ENCODE measurements around the gene CD82.
"Not testable (repeated sequence)": the region's sequence is repeated elsewhere in the genome, so short reads cannot be mapped to it uniquely, and the experiment has no call there.

The CD82 gene

DNA sequence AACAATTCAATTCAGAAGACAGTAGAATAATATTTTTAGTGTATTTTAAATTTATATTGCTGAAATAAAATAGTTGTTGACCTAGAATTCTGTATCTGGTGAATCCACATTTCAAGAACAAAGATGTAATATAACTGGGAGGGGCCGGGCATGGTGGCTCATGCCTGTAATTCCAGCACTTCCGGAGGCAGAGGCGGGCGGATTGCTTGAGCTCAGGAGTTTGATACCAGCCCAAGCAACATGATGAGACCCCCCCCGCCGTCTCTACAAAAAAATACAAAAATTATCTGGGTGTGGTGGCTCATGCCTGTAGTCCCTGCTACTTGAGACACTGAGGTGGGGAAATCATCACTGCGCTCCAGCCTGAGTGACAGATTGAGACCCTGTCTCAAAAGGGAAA, 72.6 kb downstream of the CD82 start:
- no peaks in the 10 kb centered on the region for H3K79me2 ChIP-seq (ENCODE audit: control insufficient read depth, low read length)
- peaks cover 2% of the 10 kb centered on the region; the same call in 1 of the 2 replicates for H3K27me3 ChIP-seq (ENCODE audit: control insufficient read depth, low read length)
- no peaks in the 10 kb centered on the region for H3K36me3 ChIP-seq (ENCODE audit: control insufficient read depth, low read length)
- no peak overlapping the region for H3K4me2 ChIP-seq (ENCODE audit: low read length)
- TF ChIP-seq, protein P1, sequence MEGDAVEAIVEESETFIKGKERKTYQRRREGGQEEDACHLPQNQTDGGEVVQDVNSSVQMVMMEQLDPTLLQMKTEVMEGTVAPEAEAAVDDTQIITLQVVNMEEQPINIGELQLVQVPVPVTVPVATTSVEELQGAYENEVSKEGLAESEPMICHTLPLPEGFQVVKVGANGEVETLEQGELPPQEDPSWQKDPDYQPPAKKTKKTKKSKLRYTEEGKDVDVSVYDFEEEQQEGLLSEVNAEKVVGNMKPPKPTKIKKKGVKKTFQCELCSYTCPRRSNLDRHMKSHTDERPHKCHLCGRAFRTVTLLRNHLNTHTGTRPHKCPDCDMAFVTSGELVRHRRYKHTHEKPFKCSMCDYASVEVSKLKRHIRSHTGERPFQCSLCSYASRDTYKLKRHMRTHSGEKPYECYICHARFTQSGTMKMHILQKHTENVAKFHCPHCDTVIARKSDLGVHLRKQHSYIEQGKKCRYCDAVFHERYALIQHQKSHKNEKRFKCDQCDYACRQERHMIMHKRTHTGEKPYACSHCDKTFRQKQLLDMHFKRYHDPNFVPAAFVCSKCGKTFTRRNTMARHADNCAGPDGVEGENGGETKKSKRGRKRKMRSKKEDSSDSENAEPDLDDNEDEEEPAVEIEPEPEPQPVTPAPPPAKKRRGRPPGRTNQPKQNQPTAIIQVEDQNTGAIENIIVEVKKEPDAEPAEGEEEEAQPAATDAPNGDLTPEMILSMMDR (IDR thresholded peaks at IDR 0.05; ENCODE audit: low read depth, low read length, poor library complexity, severe bottlenecking), result no peak
- no peak for TF ChIP-seq EZH2phosphoT487 (IDR thresholded peaks at IDR 0.05; ENCODE audit: borderline replicate concordance, low read length)
- no peak overlapping the region for H3K27ac ChIP-seq (ENCODE audit: low read depth, low read length)
- H3K4me3 ChIP-seq (ENCODE audit: low read length), result no peak overlapping the region
- H3K4me1 ChIP-seq (ENCODE audit: control insufficient read depth, low read length), result no peaks in the 10 kb centered on the region
- H3K9me3 ChIP-seq (ENCODE audit: control insufficient read depth, insufficient read depth, low read length), result 0 out of 2 replicates have a peak, but pooled peaks cover under 1% of the 10 kb centered on the region
- H3F3A ChIP-seq (ENCODE audit: control insufficient read depth, insufficient read depth), result no peaks in the 10 kb centered on the region
- no peaks in the 10 kb centered on the region for H4K20me1 ChIP-seq (ENCODE audit: control insufficient read depth, insufficient read depth, low read depth, low read length)
- no peaks in the 10 kb centered on the region for H3K9me2 ChIP-seq (replicated peaks; ENCODE audit: control insufficient read depth, low read length)

DNA sequence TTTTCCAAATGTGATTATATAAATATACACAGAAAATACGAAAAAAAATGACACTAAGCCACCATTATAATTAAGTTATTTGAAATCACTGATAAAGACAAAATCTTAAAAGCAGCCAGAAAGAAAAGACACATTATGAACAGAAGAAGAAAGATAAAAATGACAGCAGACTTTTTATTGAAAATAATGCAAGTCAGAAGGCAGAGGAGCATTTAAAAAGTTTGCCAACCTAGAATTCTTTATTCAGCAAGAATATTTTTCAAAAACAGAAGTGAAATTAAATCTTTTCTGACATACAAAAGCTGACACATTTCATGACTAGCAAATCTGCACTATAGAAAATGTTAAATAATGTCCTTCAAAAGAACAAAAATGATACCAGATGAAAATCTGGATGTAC, 77.8 kb downstream of the CD82 start:
- no peak for TF ChIP-seq EZH2phosphoT487 (IDR thresholded peaks at IDR 0.05; ENCODE audit: borderline replicate concordance, low read length)
- TF ChIP-seq, protein P1 (IDR thresholded peaks at IDR 0.05; ENCODE audit: low read depth, low read length, poor library complexity, severe bottlenecking), result no peak

GRCh38 chr11:44645827-44646226, 80.4 kb downstream of the CD82 start:
- Histone ChIP-seq H3K4me3 (ENCODE audit: low read length) (no peak overlapping the region), H3K36me3 (ENCODE audit: control insufficient read depth, low read length) (no peaks in the 10 kb centered on the region), H3K79me2 (ENCODE audit: control insufficient read depth, low read length) (no peaks in the 10 kb centered on the region), H4K20me1 (ENCODE audit: control insufficient read depth, insufficient read depth, low read depth, low read length) (no peaks in the 10 kb centered on the region), H3K27ac (ENCODE audit: low read depth, low read length) (no peak overlapping the region), H3K27me3 (ENCODE audit: control insufficient read depth, low read length) (peaks cover 6% of the 10 kb centered on the region), H3K4me2 (ENCODE audit: low read length) (no peak overlapping the region), H3K9me2 (replicated peaks; ENCODE audit: control insufficient read depth, low read length) (no peaks in the 10 kb centered on the region), H3K4me1 (ENCODE audit: control insufficient read depth, low read length) (peaks cover 10% of the 10 kb centered on the region), H3K9me3 (ENCODE audit: control insufficient read depth, insufficient read depth, low read length) (0 out of 2 replicates have a peak, but pooled peaks cover 3% of the 10 kb centered on the region), H3F3A (ENCODE audit: control insufficient read depth, insufficient read depth) (no peaks in the 10 kb centered on the region)
- TF ChIP-seq EZH2phosphoT487 (IDR thresholded peaks at IDR 0.05; ENCODE audit: borderline replicate concordance, low read length), result no peak
- TF ChIP-seq, protein P1 (IDR thresholded peaks at IDR 0.05; ENCODE audit: low read depth, low read length, poor library complexity, severe bottlenecking), result no peak

More for the DNA sequence above, 77.8 kb downstream of the CD82 start:
- H3K4me1 ChIP-seq (ENCODE audit: control insufficient read depth, low read length), result peaks cover 10% of the 10 kb centered on the region
- peaks cover 3% of the 10 kb centered on the region; the same call in 1 of the 2 replicates for H3K27me3 ChIP-seq (ENCODE audit: control insufficient read depth, low read length)
- no peak overlapping the region for H3K27ac ChIP-seq (ENCODE audit: low read depth, low read length)
- no peaks in the 10 kb centered on the region for H3K79me2 ChIP-seq (ENCODE audit: control insufficient read depth, low read length)
- no peak overlapping the region for H3K4me3 ChIP-seq (ENCODE audit: low read length)
- no peaks in the 10 kb centered on the region for H3K36me3 ChIP-seq (ENCODE audit: control insufficient read depth, low read length)
- H3F3A ChIP-seq (ENCODE audit: control insufficient read depth, insufficient read depth), result no peaks in the 10 kb centered on the region
- no peak overlapping the region for H3K4me2 ChIP-seq (ENCODE audit: low read length)
- no peaks in the 10 kb centered on the region for H3K9me2 ChIP-seq (replicated peaks; ENCODE audit: control insufficient read depth, low read length)
- H4K20me1 ChIP-seq (ENCODE audit: control insufficient read depth, insufficient read depth, low read depth, low read length), result no peaks in the 10 kb centered on the region
- 0 out of 2 replicates have a peak, but pooled peaks cover 3% of the 10 kb centered on the region for H3K9me3 ChIP-seq (ENCODE audit: control insufficient read depth, insufficient read depth, low read length)

- peak overlapping the region; percentile 1; the same call in 1 of the 2 replicates for H3K4me2 ChIP-seq (ENCODE audit: low read length)
- not testable (repeated sequence) for H3K79me2 ChIP-seq (ENCODE audit: control insufficient read depth, low read length); H4K20me1 ChIP-seq (ENCODE audit: control insufficient read depth, insufficient read depth, low read depth, low read length); H3K4me3 ChIP-seq (ENCODE audit: low read length); H3K27me3 ChIP-seq (ENCODE audit: control insufficient read depth, low read length); H3K36me3 ChIP-seq (ENCODE audit: control insufficient read depth, low read length); H3F3A ChIP-seq (ENCODE audit: control insufficient read depth, insufficient read depth); H3K27ac ChIP-seq (ENCODE audit: low read depth, low read length); H3K4me1 ChIP-seq (ENCODE audit: control insufficient read depth, low read length); H3K9me2 ChIP-seq (replicated peaks; ENCODE audit: control insufficient read depth, low read length); H3K9me3 ChIP-seq (ENCODE audit: control insufficient read depth, insufficient read depth, low read length)
Observed at GRCh38 chr11:44647255-44647955, 81.9 kb downstream of the CD82 start.

All from DOHH2 (cell line).